Mesendoderm (in vitro differentiated cells): ENCODE data around the gene DNAH3.
"Not testable (repeated sequence)": the region's sequence is repeated elsewhere in the genome, so short reads cannot be mapped to it uniquely, and the experiment has no call there.

Experiments
- DNase-seq: peaks from one replicate; pipeline ENCODE4 v3.0.0; 2013
- H2AK5ac ChIP-seq: 2 replicates; pipeline ENCODE4 v1.6.1; 2013; ENCODE audit warnings: low read length, inconsistent platforms
- H2BK120ac ChIP-seq: 2 replicates; pipeline ENCODE4 v1.6.1; 2013; ENCODE audit warnings: low read depth, mild to moderate bottlenecking, low read length, moderate library complexity, mixed read lengths
- H2BK15ac ChIP-seq: replicated peaks from 2 replicates; pipeline ENCODE4 v1.6.1; 2013; ENCODE audit warnings: low read depth, mild to moderate bottlenecking, moderate library complexity
- H2BK5ac ChIP-seq: 2 replicates; pipeline ENCODE4 v1.6.1; 2013; ENCODE audit warnings: low read length, inconsistent platforms
- H3K18ac ChIP-seq: 2 replicates; pipeline ENCODE4 v1.6.1; 2013; ENCODE audit warnings: mild to moderate bottlenecking, low read length, mixed read lengths
- H3K23ac ChIP-seq: one replicate; pipeline ENCODE4 v1.6.1; 2013; ENCODE audit warnings: low read length
- H3K27ac ChIP-seq: 2 replicates; pipeline ENCODE4 v1.5.1; 2013; ENCODE audit warnings: low read depth, mild to moderate bottlenecking, inconsistent platforms, low read length, moderate library complexity
- H3K27me3 ChIP-seq: 2 replicates; pipeline ENCODE4 v1.6.1; 2013; ENCODE audit warnings: low read length, control low read depth, mild to moderate bottlenecking, inconsistent platforms; ENCODE audit not compliant: insufficient read depth, poor library complexity
- H3K36me3 ChIP-seq: 2 replicates; pipeline ENCODE4 v1.6.1; 2013; ENCODE audit warnings: low read length, inconsistent platforms; ENCODE audit not compliant: control insufficient read depth, insufficient read depth
- H3K4ac ChIP-seq: one replicate; pipeline ENCODE4 v1.6.1; 2013; ENCODE audit warnings: low read depth, mild to moderate bottlenecking, low read length, moderate library complexity
- H3K4me1 ChIP-seq: 2 replicates; pipeline ENCODE4 v1.6.1; 2013; ENCODE audit warnings: low read depth, low read length, inconsistent platforms; ENCODE audit not compliant: control insufficient read depth
- H3K4me2 ChIP-seq: 2 replicates; pipeline ENCODE4 v1.6.1; 2013; ENCODE audit warnings: low read length
- H3K4me3 ChIP-seq: 2 replicates; pipeline ENCODE4 v1.5.1; 2013; ENCODE audit warnings: mild to moderate bottlenecking, low read length
- H3K56ac ChIP-seq: one replicate; pipeline ENCODE4 v1.6.1; 2013; ENCODE audit warnings: low read length
- H3K79me1 ChIP-seq: 2 replicates; pipeline ENCODE4 v1.6.1; 2013; ENCODE audit warnings: low read length, inconsistent platforms
- H3K79me2 ChIP-seq: 2 replicates; pipeline ENCODE4 v1.6.1; 2013; ENCODE audit warnings: mild to moderate bottlenecking, low read length; ENCODE audit not compliant: control insufficient read depth, insufficient read depth
- H3K9ac ChIP-seq: 2 replicates; pipeline ENCODE4 v1.6.1; 2013; ENCODE audit warnings: low read length, inconsistent platforms
- H4K5ac ChIP-seq: one replicate; pipeline ENCODE4 v1.6.1; 2013; ENCODE audit warnings: low read length
- H4K8ac ChIP-seq: one replicate; pipeline ENCODE4 v1.6.1; 2013; ENCODE audit warnings: low read depth, mild to moderate bottlenecking, control low read depth, low read length, moderate library complexity
- WGBS: extraction: QIAGEN DNeasy Blood & Tissue Kit; methylation state at CpG from one replicate; pipeline ENCODE4 v1.1.7; 2013; ENCODE audit warnings: low lambda C conversion rate, missing lambda C conversion rate; ENCODE audit not compliant: insufficient coverage; ENCODE audit errors: extremely low coverage; 5-methylcytosine and 5-hydroxymethylcytosine counted together

DNAH3 gene

DNA sequence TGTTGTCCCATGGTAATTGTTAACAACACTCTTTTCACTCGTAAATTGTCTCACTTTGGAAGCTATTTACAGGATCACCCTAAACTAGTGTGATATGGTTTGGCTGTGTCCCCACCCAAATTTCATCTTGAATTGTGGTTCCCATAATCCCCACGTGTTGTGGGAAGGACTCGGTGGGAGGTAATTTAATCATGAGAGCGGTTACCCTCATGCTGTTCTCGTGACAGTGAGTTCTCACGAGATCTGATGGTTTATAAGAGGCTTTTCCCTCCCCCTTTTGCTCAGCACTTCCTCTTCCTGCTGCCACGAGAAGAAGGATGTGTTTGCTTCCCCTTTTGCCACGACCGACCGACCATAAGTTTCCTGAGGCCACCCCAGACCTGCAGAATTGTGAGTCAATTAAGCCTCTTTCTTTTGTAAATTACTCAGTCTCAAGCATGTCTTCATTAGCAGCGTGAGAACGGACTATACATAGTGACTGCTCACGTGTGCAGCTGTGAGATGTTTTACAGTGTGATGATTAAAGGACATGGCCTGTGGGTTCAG is 34.4 kb downstream of the DNAH3 start:
- Histone ChIP-seq H3K23ac (no peak overlapping the region), H3K56ac (no peak overlapping the region), H4K8ac (no peak overlapping the region), H3K4me3 (no peak overlapping the region), H2AK5ac (no peak overlapping the region), H3K18ac (no peak overlapping the region), H2BK120ac (no peak overlapping the region), H3K4me1 (no peaks in the 10 kb centered on the region), H3K36me3 (no peaks in the 10 kb centered on the region), H3K27me3 (no peaks in the 10 kb centered on the region), H3K9ac (no peak overlapping the region), H2BK5ac (no peak overlapping the region), H4K5ac (no peak overlapping the region), H3K79me2 (no peaks in the 10 kb centered on the region), H2BK15ac (no peak overlapping the region), H3K27ac (no peak overlapping the region), H3K4me2 (no peak overlapping the region), H3K79me1 (no peaks in the 10 kb centered on the region), H3K4ac (no peak overlapping the region)
- peak; percentile 32 for DNase-seq
- WGBS, result no CpG with 5 or more reads among the region's 13 CpGs

DNA sequence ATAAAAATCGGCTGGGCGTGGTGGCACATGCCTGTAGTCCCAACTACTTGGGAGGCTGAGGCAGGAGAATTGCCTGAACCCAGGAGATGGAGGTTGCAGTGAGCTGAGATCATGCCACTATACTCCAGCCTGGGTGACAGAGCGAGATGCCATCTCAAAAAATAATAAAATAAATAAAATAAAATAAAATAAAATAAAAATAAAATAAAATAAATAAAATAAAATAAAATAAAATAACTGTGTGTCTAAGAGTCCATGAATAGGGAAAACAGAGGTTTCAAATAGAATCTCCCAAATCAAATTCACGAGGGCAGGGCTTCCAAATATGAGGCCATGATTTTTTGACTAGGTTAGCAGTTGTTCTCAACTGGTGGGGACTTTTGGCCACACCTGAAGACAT is 35.1 kb downstream of the DNAH3 start:
- not testable (repeated sequence) for H3K4ac ChIP-seq, H3K18ac ChIP-seq, H3K36me3 ChIP-seq, H3K4me3 ChIP-seq, H2BK15ac ChIP-seq, H2AK5ac ChIP-seq, H4K5ac ChIP-seq, H3K79me2 ChIP-seq, H3K9ac ChIP-seq, H3K27me3 ChIP-seq, DNase-seq, H3K4me2 ChIP-seq, H3K23ac ChIP-seq, H4K8ac ChIP-seq, H2BK5ac ChIP-seq, H3K4me1 ChIP-seq, H3K79me1 ChIP-seq, H3K56ac ChIP-seq, H3K27ac ChIP-seq, H2BK120ac ChIP-seq
- WGBS, result no CpG with 5 or more reads among the region's 4 CpGs

DNA sequence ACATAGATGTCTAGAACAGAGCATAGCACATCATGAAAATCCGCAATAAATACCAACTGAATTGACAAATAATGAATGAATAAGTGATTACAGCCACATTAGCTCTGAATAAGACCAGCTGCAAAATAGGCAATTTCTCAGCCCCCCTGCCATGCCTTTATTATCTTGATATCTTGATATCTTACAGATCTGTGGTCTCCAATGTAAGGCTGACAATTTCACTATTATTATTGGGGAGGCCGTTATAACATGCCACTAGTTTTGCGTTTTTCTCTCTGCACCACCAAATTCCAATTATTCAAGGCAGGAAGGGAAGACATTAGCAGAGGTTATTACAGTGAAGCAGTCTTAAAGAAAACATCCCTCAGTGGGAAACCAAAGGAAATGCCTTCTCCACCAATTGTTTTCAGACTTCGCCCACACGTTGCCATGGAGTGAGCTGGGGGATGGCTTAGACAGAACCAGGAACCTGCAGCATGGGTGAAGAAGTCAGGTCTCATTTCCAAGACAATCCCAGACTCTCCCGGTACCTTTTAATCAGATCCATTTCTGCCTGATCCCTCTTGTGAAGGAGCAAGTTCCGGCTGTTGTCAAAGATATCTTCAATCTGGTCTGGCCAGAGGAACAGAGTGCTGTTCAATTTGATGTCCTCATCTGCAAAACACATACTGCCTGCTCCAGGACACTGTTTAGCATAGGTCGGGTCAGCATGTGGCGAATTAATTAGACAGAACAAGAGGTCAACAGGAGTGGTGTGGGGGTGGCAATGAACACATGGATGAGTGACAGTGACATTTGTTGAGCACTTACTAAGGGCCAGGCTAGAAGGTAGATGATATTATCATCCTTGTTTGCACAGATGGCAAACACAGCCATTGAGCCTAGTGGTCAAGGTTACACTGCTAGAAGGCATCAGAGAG is 46.4 kb downstream of the DNAH3 start:
- no peak overlapping the region for H4K5ac ChIP-seq
- H2BK15ac ChIP-seq, result no peak overlapping the region
- H3K9ac ChIP-seq, result no peak overlapping the region
- no peak overlapping the region for H4K8ac ChIP-seq
- no peak overlapping the region for H2BK120ac ChIP-seq
- no peak for DNase-seq
- H3K4me1 ChIP-seq, result no peaks in the 10 kb centered on the region
- no peaks in the 10 kb centered on the region for H3K36me3 ChIP-seq
- WGBS, result no CpG with 5 or more reads among the region's 9 CpGs
- H3K4me3 ChIP-seq, result no peak overlapping the region
- H3K4me2 ChIP-seq, result no peak overlapping the region
- no peak overlapping the region for H3K23ac ChIP-seq
- H3K27ac ChIP-seq, result no peak overlapping the region
- no peaks in the 10 kb centered on the region for H3K27me3 ChIP-seq
- no peak overlapping the region for H2BK5ac ChIP-seq
- no peak overlapping the region for H2AK5ac ChIP-seq
- no peak overlapping the region for H3K18ac ChIP-seq
- no peaks in the 10 kb centered on the region for H3K79me2 ChIP-seq
- H3K56ac ChIP-seq, result no peak overlapping the region
- no peak overlapping the region for H3K4ac ChIP-seq
- no peaks in the 10 kb centered on the region for H3K79me1 ChIP-seq

DNA sequence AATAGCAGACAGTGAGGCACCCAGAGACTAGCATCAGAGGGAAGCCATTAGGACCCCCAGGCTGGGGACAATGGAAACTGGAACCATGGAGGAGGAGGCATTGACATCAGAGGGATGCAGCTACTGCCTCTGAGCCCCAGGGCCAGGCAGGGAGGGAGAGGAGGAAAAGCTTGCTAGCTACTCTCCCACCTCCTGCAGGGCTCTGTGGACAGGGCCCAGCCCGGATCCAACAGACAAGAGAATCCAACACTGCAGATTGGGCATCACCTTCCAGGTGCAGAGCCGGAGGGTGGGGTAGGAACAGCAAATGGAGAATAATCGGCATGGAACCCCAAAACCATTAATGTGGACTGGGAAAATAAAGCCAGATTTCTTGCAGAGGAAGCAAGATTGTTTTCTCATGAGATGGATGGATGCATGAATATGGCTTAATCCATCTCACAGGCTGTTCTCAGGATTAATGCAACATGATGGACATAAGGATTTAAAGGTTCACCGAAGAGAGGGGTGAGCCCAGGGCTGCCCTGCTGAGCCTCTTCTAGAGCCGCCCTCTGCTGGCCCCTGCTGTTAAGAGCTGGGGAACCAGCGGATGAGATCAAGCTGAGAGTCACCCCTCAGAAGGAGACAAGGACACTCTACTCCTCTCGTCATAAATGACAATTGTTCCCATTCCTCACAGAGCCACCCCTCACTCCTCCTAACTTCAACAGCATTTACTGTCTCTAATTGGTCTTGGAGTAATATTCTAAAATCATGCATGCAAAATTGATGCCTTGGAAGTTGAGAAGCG is 48.8 kb downstream of the DNAH3 start:
- Histone ChIP-seq H3K9ac (no peak overlapping the region), H3K23ac (no peak overlapping the region), H3K27me3 (no peaks in the 10 kb centered on the region), H3K4me1 (no peaks in the 10 kb centered on the region), H3K4me2 (no peak overlapping the region), H2AK5ac (no peak overlapping the region), H3K4me3 (no peak overlapping the region), H4K8ac (no peak overlapping the region), H3K4ac (no peak overlapping the region), H3K79me2 (no peaks in the 10 kb centered on the region), H3K36me3 (no peaks in the 10 kb centered on the region), H2BK5ac (no peak overlapping the region), H3K56ac (no peak overlapping the region), H2BK15ac (no peak overlapping the region), H3K27ac (no peak overlapping the region), H4K5ac (no peak overlapping the region), H3K79me1 (no peaks in the 10 kb centered on the region), H2BK120ac (no peak overlapping the region), H3K18ac (no peak overlapping the region)
- no CpG with 5 or more reads among the region's 8 CpGs for WGBS
- DNase-seq, result peak; percentile 34

DNA sequence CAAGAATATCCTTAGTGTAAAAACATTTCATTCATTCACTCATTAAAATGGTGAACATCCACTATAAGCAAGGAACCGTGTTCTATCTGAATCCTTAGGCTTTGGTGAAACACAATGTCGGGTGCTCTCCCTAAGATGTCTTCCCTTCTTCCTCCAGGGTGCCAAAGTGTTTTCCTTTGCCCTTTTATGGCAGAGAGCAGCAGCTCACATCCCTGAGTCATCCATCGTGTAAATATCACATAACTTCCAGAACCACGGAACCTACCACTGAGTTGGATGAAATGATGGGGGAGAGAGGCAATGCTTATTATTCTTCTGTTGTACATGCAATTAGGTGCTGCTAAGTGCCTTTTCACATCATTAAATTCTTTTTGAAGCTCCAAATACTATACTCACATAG is 50.2 kb downstream of the DNAH3 start:
- Histone ChIP-seq H2BK5ac (no peak overlapping the region), H3K79me1 (no peaks in the 10 kb centered on the region), H3K79me2 (no peaks in the 10 kb centered on the region), H3K27ac (no peak overlapping the region), H3K4me1 (no peaks in the 10 kb centered on the region), H3K4me3 (no peak overlapping the region), H3K18ac (no peak overlapping the region), H3K9ac (no peak overlapping the region), H2BK15ac (no peak overlapping the region), H4K5ac (no peak overlapping the region), H3K27me3 (no peaks in the 10 kb centered on the region), H3K23ac (no peak overlapping the region), H2BK120ac (no peak overlapping the region), H3K36me3 (no peaks in the 10 kb centered on the region), H3K4me2 (no peak overlapping the region), H2AK5ac (no peak overlapping the region), H4K8ac (no peak overlapping the region), H3K56ac (no peak overlapping the region), H3K4ac (no peak overlapping the region)
- no peak for DNase-seq
- WGBS, result no CpG with 5 or more reads among the region's 4 CpGs
